OCI-LY1 (cell line): ENCODE measurements around the gene HPS4.

Experiments used
- H2AFZ ChIP-seq: fragments of 200-600 bp; sonication (generic), shearing (Covaris generic); 2 replicates; pipeline ENCODE4 v1.6.0; 2014; ENCODE audit warnings: antibody characterized with exemption, mild to moderate bottlenecking, low read length
- H3F3A ChIP-seq: fragments of 200-600 bp; sonication (generic), shearing (Covaris generic); 2 replicates; pipeline ENCODE4 v1.6.0; 2014; ENCODE audit warnings: mild to moderate bottlenecking, antibody characterized with exemption, low read length, moderate library complexity; ENCODE audit not compliant: insufficient read depth
- H3K27ac ChIP-seq: fragments of 200-600 bp; sonication (generic); 2 replicates; pipeline ENCODE4 v1.5.1; 2014; ENCODE audit warnings: low read length, mixed run types, mild to moderate bottlenecking, low read depth; ENCODE audit not compliant: poor library complexity, severe bottlenecking
- H3K27me3 ChIP-seq: fragments of 200-600 bp; sonication (generic); 2 replicates; pipeline ENCODE4 v1.6.0; 2014; ENCODE audit warnings: antibody characterized with exemption, mild to moderate bottlenecking, low read length, moderate library complexity; ENCODE audit not compliant: insufficient read depth
- H3K36me3 ChIP-seq: fragments of 200-600 bp; sonication (generic); 2 replicates; pipeline ENCODE4 v1.6.1; 2014; ENCODE audit warnings: mild to moderate bottlenecking, antibody characterized with exemption, low read length, moderate library complexity, mixed read lengths; ENCODE audit not compliant: insufficient read depth
- H3K4me1 ChIP-seq: fragments of 200-600 bp; sonication (generic); 2 replicates; pipeline ENCODE4 v1.5.1; 2014; ENCODE audit warnings: mild to moderate bottlenecking, low read length, moderate library complexity; ENCODE audit not compliant: insufficient read depth, severe bottlenecking
- H3K4me2 ChIP-seq: fragments of 200-600 bp; sonication (generic), shearing (Covaris generic); 2 replicates; pipeline ENCODE4 v1.6.1; 2014; ENCODE audit warnings: low read length
- H3K4me3 ChIP-seq: fragments of 200-600 bp; sonication (generic); 2 replicates; pipeline ENCODE4 v1.5.1; 2014; ENCODE audit warnings: low read length, low read depth, mild to moderate bottlenecking, mixed read lengths; ENCODE audit not compliant: poor library complexity, severe bottlenecking
- H3K79me2 ChIP-seq: fragments of 200-600 bp; shearing (Covaris generic); 2 replicates; pipeline ENCODE4 v1.6.1; 2016; ENCODE audit warnings: mixed run types, low read length, mixed read lengths; ENCODE audit not compliant: insufficient read depth
- H3K9ac ChIP-seq: fragments of 200-600 bp; sonication (generic), shearing (Covaris generic); 2 replicates; pipeline ENCODE4 v1.6.1; 2014; ENCODE audit warnings: mild to moderate bottlenecking, low read length, mixed read lengths
- H3K9me2 ChIP-seq: fragments of 200-600 bp; sonication (generic), shearing (Covaris generic); 2 replicates; pipeline ENCODE4 v1.6.1; 2014; ENCODE audit warnings: low read depth, mild to moderate bottlenecking, low read length, mixed read lengths
- H3K9me3 ChIP-seq: fragments of 200-600 bp; shearing (Covaris generic); 2 replicates; pipeline ENCODE4 v1.6.1; 2014; ENCODE audit warnings: low read length, mixed read lengths
- H4K20me1 ChIP-seq: fragments of 200-600 bp; sonication (generic), shearing (Covaris generic); 2 replicates; pipeline ENCODE4 v1.6.0; 2016; ENCODE audit warnings: mild to moderate bottlenecking, low read length; ENCODE audit not compliant: insufficient read depth
- EZH2 ChIP-seq: fragments of 200-600 bp; sonication (generic), shearing (Covaris generic); IDR thresholded peaks from 2 replicates; pipeline ENCODE4 v1.8.0; 2017; ENCODE audit warnings: borderline replicate concordance, mixed run types, mild to moderate bottlenecking, antibody characterized with exemption, low read length, moderate library complexity, mixed read lengths
- TF ChIP-seq, protein P1 (sequence below): fragments of 200-600 bp; sonication (generic), shearing (Covaris generic); IDR thresholded peaks from 2 replicates; pipeline ENCODE4 v1.5.1; 2017; ENCODE audit warnings: mild to moderate bottlenecking, antibody characterized with exemption, low read length, moderate library complexity, mixed read lengths

Gene HPS4

DNA sequence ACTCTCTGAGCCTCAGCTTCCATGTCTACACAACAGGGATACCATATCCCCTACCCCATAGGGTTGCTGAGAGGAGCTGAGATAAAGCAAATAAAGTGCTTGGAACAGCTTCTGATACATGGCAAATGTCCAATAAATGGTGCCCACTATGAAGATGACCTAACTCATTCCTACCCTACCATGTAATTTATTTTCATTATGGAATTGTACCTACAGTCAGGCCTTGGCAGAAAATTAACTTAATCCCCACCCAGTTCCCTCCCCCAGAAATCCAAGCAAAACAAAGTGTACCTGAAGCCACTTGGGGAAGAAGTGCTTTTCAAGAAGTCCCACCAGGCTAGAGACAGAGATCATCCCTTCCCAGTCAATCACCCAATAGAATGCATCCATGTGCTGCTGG, 10.9 kb upstream of the HPS4 start:
- Histone ChIP-seq H3K4me1 (peaks cover under 1% of the 10 kb centered on the region), H3F3A (no peaks in the 10 kb centered on the region), H2AFZ (no peak overlapping the region), H3K79me2 (no peaks in the 10 kb centered on the region), H3K27ac (no peak overlapping the region), H3K36me3 (peaks cover 89% of the 10 kb centered on the region), H3K4me2 (no peak overlapping the region), H3K27me3 (no peaks in the 10 kb centered on the region), H4K20me1 (no peaks in the 10 kb centered on the region), H3K9ac (no peak overlapping the region), H3K9me2 (no peaks in the 10 kb centered on the region), H3K9me3 (no peaks in the 10 kb centered on the region), H3K4me3 (no peak overlapping the region)
- no peak for TF ChIP-seq EZH2
- TF ChIP-seq, protein P1, sequence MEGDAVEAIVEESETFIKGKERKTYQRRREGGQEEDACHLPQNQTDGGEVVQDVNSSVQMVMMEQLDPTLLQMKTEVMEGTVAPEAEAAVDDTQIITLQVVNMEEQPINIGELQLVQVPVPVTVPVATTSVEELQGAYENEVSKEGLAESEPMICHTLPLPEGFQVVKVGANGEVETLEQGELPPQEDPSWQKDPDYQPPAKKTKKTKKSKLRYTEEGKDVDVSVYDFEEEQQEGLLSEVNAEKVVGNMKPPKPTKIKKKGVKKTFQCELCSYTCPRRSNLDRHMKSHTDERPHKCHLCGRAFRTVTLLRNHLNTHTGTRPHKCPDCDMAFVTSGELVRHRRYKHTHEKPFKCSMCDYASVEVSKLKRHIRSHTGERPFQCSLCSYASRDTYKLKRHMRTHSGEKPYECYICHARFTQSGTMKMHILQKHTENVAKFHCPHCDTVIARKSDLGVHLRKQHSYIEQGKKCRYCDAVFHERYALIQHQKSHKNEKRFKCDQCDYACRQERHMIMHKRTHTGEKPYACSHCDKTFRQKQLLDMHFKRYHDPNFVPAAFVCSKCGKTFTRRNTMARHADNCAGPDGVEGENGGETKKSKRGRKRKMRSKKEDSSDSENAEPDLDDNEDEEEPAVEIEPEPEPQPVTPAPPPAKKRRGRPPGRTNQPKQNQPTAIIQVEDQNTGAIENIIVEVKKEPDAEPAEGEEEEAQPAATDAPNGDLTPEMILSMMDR, result no peak

DNA sequence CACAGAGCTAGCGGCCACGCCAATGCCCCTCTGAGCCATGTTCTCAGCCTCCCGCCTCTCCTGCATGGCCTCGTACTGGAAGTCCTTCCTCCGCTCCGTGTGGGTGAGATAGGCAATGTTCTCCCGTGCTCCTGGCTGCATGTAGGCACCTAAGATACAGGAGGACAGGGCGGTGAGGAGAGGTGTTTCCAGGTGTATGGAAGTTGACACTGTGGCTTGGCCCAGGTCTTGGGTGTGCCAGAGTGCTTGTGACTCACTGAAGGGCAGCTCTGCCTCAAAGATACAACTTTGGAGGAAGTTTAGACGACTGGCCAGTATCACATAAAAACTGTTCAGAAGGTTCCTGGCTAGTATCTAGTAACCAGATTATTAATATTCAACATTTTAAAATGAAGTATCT, 8.6 kb upstream of the HPS4 start:
- Histone ChIP-seq H3K27ac (no peak overlapping the region), H3K4me1 (peaks cover 23% of the 10 kb centered on the region), H2AFZ (no peak overlapping the region), H3K9me2 (no peaks in the 10 kb centered on the region), H4K20me1 (no peaks in the 10 kb centered on the region), H3K4me3 (no peak overlapping the region), H3K4me2 (no peak overlapping the region), H3K9ac (no peak overlapping the region), H3K36me3 (peaks cover 100% of the 10 kb centered on the region), H3K79me2 (no peaks in the 10 kb centered on the region), H3F3A (no peaks in the 10 kb centered on the region; the same call in 1 of the 2 replicates), H3K9me3 (no peaks in the 10 kb centered on the region), H3K27me3 (no peaks in the 10 kb centered on the region)
- TF ChIP-seq, protein P1, result no peak
- TF ChIP-seq EZH2, result no peak

DNA sequence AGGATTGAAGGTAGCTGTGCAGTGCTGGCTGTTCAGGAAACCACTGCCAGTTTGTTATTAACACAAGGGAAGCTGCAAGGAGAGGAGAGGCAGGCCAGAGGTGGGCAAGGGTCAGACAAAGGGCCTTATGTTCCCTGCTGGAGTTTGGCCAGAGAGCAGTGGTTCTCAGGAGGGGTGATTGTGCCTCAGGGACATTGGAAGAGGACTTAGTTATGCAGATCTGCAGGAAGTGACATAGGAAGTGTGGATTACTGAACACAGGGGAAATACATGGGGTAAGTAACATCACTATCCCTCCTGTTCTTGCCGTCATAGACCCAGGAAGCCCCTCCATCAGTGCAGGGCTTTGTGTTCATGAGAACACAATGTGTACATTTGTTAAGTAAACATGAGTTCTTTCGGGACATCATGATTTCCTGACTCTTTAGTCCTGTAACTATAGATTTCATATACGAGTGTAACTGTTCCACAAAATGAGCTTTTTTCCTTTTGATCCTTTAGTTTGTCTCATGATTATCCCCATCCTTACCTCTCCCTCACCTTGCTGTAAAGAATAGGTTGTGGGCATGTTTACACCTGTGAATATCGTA, 6.0 kb upstream of the HPS4 start:
- peaks cover 23% of the 10 kb centered on the region for H3K79me2 ChIP-seq
- no peaks in the 10 kb centered on the region for H3K9me2 ChIP-seq
- no peak for TF ChIP-seq EZH2
- TF ChIP-seq, protein P1, result no peak
- H3K36me3 ChIP-seq, result peaks cover 85% of the 10 kb centered on the region
- no peak overlapping the region for H3K4me3 ChIP-seq
- no peaks in the 10 kb centered on the region for H4K20me1 ChIP-seq
- peak overlapping the region; percentile 95 for H3K27ac ChIP-seq
- H2AFZ ChIP-seq, result no peak overlapping the region
- H3F3A ChIP-seq, result no peaks in the 10 kb centered on the region; the same call in 1 of the 2 replicates
- no peak overlapping the region for H3K4me2 ChIP-seq
- H3K9ac ChIP-seq, result no peak overlapping the region
- H3K4me1 ChIP-seq, result peaks cover 50% of the 10 kb centered on the region
- H3K27me3 ChIP-seq, result no peaks in the 10 kb centered on the region
- no peaks in the 10 kb centered on the region for H3K9me3 ChIP-seq
